Caki2 (cell line): ENCODE data around the gene SMIM14. TPM values are rescaled to one million over a fixed set of nuclear protein-coding genes. Genes with fewer than 3 reads are reported as not detected.
"Not testable (repeated sequence)": the region's sequence is repeated elsewhere in the genome, so short reads cannot be mapped to it uniquely, and the experiment has no call there.

Source experiments
- DNase-seq: peaks from one replicate; pipeline ENCODE4 v3.0.0-alpha.2; 2015; ENCODE audit warnings: low read depth
- in situ Hi-C: cut with HindIII; loops from 2 replicates; pipeline ENCODE4 v1.10.0; 2016; ENCODE audit warnings: low sequenced_read_pairs, low pct_unique_long_range_greater_than_20kb, mixed read lengths
- total RNA-seq: library from RNA; depleted of rRNA; stranded (reverse); fragments of >200 nt; shearing (Covaris generic); gene quantifications from 2 replicates; pipeline ENCODE4 v1.2.3, GENCODE V29; 2014; ENCODE audit warnings: low replicate concordance; rRNA removed

The SMIM14 gene
- total RNA-seq, result 50.1 and 97.2 TPM in 2 replicates

DNA sequence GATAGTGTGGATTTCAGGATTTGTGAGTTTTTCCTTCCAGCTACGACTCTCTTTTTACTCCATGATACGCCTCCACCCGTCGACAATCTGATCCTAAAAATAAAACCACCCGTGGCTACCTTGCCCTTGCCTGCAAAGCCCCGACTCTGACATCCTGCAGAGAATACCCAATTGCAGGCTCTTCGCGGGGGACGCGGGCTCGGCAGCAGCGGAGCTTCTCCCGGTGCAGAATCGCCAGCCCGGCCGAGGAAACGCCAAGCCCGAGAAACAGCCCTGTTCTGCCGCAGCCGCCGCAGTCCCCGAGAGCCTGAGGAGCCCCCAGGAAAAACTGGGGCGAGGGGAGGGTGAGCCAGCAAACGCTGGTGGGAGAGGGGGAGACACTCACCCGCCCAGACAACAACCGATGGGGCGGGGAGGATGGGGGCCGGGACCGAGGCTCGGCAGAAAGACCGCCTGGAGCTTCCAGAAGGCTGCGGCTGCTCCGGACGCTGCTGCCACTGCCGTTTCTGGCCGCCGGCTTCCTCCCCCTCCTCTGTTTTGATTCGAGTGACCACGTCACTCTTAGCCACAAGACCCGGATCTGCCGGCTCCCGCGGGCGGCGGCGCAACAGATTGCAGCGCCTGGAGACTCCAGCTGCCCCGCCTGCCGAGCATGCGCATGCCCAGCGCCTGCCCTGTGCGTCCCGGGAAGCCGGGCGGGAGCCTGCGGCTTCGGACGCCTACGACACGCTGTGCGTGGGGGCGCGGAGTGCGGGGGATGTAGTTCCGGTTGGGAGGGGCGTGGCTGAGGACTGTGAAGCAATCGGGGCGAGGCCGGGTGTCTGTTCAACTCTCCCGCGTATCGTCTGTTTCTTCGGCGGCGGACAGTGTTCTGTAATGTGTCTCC, at the start of gene SMIM14:
SMIM14 (minus strand) TSS at position 512 of the 886 bp plus-strand sequence. CDS start 33,720 bp downstream, outside the sequence.
- DNase-seq, result peak; percentile 97
- in situ Hi-C loops, result no loop called here

- no peak for DNase-seq
- in situ Hi-C loops, result no loop called here
These were observed 48.3 kb upstream of the SMIM14 start for GRCh38 chr4:39687014-39687413.

DNA sequence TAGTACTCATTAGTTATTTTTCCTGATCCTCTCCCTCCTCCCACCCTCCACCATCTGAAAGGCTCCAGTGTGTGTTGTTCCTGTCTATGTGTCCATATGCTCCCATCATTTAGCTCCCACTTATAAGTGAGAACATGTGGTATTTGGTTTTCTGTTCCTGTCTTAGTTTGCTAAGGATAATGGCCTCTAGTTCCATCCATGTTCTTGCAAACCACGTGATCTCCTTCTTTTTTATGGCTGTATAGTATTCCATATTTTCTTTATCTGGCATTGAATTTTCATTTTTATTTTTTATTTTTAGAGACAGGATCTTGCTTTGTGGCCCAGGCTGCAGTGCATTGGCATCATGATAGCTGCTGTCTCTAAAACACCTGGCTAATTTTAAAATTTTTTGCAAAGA, 47.3 kb upstream of the SMIM14 start:
- in situ Hi-C loops, result no loop called here
- no peak for DNase-seq

DNA sequence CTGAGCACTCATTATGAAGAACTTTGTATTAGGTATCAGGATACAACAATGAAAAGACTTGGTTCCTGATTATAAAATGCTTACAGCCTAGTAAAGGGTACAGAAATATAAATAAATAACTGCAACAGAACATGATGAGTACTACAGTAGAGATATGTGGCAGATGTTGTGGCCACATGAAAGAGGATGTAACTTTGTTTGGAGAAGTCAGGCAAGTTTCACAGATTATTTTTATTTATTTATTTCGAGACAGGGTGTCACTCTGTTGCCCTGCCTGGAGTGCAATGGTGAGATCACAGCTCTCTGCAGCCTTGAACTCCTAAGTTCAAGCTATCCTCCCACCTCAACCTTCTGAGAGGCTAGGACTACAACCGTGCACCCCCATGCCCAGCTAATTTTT, 43.5 kb upstream of the SMIM14 start:
- DNase-seq, result no peak
- in situ Hi-C loops, result no loop called here

- DNase-seq, in situ Hi-C loops: not testable (repeated sequence)
These were observed 42.3 kb upstream of the SMIM14 start for GRCh38 chr4:39681003-39681402.

DNA sequence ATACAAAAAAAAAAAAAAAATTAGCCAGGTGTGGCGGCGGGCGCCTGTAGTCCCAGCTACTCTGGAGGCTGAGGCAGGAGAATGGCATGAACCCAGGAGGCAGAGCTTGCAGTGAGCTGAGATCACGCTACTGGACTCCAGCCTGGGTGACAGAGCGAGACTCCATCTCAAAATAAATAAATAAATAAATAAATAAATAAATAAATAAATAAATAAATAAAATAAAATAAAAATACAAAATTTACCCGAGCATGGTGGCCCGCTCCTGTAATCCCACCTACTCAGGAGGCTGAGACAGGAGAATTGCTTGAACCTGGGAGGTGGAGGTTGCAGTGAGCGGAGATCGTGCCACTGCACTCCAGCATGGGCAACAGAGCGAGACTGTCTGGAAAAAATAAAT, 37.0 kb upstream of the SMIM14 start:
- DNase-seq, in situ Hi-C loops: not testable (repeated sequence)

GRCh38 chr4:39670296-39670695, 31.6 kb upstream of the SMIM14 start:
- in situ Hi-C loops, DNase-seq: not testable (repeated sequence)

DNA sequence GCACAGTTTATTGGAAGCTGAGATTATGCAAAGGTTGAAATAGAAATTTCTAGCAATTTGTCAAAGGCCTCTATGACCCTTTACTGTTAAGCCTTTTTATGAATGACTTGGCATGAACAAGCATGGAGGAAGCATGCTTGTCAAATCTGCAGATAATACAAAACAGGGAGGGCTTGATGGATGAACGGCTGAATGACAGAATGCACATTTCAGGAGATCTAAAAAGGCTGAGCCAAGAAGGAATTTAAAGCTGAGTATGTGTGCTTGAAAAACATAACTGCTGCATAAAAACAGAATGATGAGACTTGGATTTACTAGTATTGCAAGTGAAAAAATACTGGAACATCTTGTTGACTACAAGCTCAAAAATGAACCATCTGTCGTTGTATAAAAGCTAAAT, 30.2 kb upstream of the SMIM14 start:
- no peak for DNase-seq
- in situ Hi-C loops, result no loop called here

DNA sequence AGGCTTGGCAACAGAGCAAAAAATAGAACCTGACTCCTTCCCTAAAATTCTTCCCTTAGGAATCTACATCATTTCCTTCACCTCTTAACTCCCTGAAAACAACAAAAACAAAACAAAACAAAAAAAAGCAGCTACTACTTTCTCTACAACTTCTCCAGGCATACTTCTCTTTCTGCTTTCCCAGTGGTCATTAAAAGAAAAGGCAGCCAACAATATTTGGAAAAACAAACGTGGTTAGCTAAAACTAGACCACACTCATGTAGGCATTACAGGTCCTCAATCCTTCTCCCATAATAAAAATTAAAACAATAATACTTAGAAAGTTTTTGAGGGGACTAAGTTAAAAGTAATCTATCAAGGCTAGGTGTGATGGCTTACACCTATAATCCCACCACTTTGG, 29.0 kb upstream of the SMIM14 start:
- in situ Hi-C loops, result no loop called here

DNA sequence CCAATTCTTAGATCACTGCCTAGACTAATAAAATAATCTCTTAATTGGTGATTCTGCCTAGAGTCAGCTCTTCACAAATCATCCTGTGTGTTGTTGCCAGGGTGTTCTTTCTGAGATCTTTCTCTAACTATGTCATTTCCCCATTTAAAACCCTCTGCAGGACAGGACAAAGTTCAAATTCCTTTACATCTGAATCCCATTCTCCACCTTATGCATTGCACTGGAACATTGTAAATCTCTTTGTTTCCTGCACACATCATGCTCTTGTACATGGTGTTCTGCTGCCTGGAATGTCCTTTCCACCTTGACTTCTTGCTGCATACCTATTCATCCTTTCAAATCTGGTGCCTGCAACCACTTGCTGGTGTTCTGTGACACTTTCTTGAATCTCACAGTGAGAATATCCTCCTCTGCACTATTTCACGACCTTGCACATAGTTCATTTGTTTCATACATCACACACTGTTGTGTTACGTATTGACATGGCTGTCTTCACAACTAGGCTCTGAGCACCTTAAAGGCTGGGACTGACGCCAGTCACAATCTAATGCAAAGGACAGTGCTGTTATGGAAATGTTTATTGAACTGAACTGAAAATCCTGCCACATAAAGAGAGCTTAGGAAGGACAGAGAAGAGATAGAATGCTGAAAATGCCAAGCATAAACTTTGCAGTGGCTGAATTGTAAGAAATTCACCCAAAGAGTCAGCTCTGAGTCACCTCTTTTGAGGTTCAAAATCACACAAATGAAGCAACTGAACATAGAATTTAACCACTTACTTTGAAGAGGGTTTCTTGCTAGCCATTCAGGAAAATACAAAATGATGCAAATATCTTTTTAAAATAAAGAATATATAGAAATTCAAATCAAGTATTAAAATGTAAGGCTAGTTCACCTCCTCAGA, 26.4 kb upstream of the SMIM14 start:
- in situ Hi-C loops, result no loop called here
- DNase-seq, result peak; percentile 9

More for the DNA sequence above, 29.0 kb upstream of the SMIM14 start:
- DNase-seq, result no peak

DNA sequence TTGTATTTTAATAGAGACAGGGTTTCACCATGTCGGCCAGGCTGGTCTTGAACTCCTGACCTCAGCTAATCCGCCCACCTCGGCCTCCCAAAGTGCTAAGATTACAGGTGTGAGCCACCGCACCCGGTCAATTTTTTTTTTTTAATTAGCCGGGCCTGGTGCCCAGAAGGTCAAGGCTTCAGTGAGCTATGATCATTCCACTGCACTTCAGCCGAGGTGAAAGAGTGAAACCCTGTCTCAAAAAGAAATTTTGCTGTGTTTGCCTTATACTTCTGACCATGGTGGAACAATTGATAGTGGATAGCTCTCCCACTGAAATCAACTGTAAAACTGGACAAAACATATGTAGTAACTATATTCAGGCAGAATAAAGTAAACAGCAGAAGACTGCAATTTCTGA, 24.0 kb upstream of the SMIM14 start:
- in situ Hi-C loops, result no loop called here

GRCh38 chr4:39660757-39661156, 22.1 kb upstream of the SMIM14 start:
- in situ Hi-C loops, result no loop called here

More for the DNA sequence above, 24.0 kb upstream of the SMIM14 start:
- no peak for DNase-seq

DNA sequence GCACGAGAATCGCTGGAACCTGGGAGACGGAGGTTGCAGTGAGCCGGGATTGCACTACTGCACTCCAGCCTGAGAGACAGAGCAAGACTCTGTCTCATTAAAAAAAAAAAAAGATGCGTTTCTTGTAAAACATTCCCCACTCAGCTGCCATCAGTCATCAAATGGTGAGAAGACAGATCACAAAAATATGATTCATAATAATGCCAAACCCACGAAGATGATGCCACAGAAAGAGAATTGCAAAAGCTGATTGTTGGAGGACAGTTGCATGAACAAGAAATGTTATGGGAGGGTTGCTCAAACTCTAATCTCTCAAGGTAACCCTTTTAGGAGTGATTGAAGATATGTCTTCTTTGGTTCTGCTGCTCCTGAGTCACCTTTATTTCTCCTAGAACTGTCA, 21.4 kb upstream of the SMIM14 start:
- in situ Hi-C loops, result no loop called here
- no peak for DNase-seq

More at GRCh38 chr4:39660757-39661156, 22.1 kb upstream of the SMIM14 start:
- no peak for DNase-seq

- no peak for DNase-seq
- in situ Hi-C loops, result no loop called here
These were observed 20.1 kb upstream of the SMIM14 start for GRCh38 chr4:39658756-39659155.

DNA sequence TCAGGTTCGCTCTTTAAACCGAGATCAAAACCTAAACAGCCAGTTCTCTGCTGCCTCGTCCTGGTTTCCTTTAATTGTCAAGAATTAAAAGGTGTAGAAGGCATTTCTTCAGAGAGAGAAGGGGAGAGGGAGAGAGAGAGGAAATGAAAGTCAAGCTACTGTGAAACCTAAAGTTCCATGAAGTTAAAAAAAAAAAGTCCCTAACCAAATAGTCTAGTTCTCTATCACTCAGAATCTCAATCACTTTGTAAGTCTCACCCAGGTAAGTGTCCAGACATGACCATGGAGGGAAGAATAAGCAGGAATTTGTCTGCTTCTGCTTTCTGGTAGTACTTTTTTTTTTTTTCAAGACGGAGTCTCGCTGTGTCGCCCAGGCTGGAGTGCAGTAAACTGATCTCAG, 18.8 kb upstream of the SMIM14 start:
- no peak for DNase-seq
- in situ Hi-C loops, result no loop called here

DNA sequence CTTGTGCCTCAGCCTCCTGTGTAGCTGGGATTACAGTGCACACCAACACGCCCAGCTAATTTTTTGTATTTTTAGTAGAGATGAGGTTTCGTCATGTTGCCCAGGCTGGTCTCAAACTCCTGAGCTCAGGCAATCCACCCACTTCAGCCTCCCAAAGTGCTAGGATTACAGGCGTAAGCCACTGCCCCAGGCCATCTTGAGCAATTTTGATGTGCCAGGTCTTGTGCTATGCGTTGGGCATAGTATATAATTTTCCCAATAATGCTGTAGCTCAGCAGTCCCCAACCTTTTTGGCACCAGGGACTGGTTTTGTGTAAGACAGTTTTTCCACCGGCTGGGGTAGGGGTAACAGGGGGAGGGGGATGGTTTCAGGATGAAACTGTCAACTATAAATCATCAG, 18.0 kb upstream of the SMIM14 start:
- DNase-seq, in situ Hi-C loops: not testable (repeated sequence)

DNA sequence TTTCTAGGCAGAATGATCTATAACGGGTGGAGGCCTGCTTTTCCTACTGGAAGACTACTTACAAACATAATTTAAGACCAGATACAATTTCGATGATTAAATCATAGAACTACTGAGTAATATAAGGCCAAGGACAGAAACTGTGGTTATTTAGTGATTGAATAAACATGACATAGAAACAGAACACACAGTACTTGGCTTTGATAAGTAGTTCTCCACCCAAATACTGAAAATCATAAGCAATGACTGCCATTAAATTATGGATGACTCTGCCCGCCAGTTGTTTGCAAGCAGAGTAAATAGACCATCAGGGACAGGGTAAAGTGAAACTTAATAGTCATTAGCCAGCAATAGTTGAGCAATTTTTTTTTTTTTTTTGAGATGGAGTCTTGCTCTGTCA, 17.2 kb upstream of the SMIM14 start:
- no peak for DNase-seq
- in situ Hi-C loops, result no loop called here

- in situ Hi-C loops, result no loop called here
- no peak for DNase-seq
These were observed 16.5 kb upstream of the SMIM14 start for GRCh38 chr4:39655211-39655610.

- DNase-seq, in situ Hi-C loops: not testable (repeated sequence)
These were observed 12.9 kb upstream of the SMIM14 start for GRCh38 chr4:39651586-39651985.
